Glomerular visceral epithelial cell (primary cell): ENCODE data around the gene PSG2.
"Not testable (repeated sequence)": the region's sequence is repeated elsewhere in the genome, so short reads cannot be mapped to it uniquely, and the experiment has no call there.

ENCODE experiments used
- DNase-seq: peaks from one replicate; pipeline ENCODE4 v3.0.0-alpha.2; 2016; ENCODE audit errors: extremely low spot score

The PSG2 gene

GRCh38 chr19:43077881-43078280, 4.6 kb downstream of the PSG2 start:
- peak; percentile 61 for DNase-seq

- not testable (repeated sequence) for DNase-seq
Measured at GRCh38 chr19:43062418-43062817, 20.1 kb downstream of the PSG2 start.

DNA sequence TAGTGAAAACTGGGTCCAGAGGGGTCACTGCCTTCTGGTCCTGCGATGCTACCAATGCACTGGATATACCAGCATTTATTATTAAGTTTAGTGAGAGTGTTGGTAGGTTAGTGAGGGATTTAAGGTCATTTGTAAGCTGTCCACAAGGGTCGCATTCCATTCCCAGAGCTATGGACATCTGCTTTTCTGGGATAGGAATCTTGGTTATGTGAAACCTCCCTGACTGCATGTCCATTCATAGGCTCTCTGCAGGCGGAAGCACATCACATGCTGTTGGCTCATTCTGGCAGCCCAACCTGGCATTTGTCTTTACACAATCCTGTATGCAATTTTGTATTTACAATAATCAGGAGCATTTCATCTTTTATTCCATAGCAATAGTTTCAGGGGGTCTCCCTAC, 21.2 kb downstream of the PSG2 start:
- not testable (repeated sequence) for DNase-seq

GRCh38 chr19:43060254-43060653, 22.2 kb downstream of the PSG2 start:
- DNase-seq, result not testable (repeated sequence)

GRCh38 chr19:43059482-43059881, 23.0 kb downstream of the PSG2 start:
- DNase-seq, result not testable (repeated sequence)

DNA sequence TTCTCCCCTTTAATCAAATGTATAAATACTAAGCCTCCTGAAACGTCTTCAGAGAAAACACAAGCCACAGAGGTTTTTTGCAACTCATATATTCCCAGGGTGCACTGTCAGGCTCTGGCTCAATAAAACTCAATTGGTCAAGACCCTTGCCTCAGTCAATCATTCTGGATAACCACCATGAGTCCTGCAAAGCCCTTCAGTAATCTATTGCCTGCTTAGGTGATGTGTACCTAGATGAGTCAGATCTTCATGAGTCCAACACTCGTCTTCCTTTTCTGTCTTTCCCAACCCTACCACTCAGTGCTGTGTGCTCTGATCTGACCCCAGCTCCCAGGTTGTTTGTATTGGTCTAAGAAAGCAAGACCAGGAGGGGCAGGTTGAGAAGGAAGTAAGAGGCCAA, 24.1 kb downstream of the PSG2 start:
- not testable (repeated sequence) for DNase-seq

DNA sequence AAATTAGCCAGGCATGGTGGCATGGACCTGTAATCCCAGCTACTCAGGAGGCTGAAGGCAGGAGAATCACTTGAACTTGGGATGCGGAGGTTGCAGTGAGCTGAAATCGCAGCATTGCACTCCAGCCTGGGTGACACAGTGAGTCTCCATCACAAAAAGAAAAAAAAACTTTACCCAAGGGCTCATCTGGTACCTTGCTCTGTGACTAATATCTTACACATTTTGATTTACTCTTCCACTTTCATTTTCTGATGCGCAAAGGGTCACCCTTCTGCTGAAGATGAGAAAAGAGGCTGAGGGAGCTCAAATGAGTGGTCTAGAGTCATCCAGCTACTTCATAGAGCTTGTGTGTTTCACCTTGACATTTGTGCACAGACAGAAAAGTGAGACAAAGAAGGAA, 34.5 kb downstream of the PSG2 start:
- DNase-seq, result not testable (repeated sequence)

DNA sequence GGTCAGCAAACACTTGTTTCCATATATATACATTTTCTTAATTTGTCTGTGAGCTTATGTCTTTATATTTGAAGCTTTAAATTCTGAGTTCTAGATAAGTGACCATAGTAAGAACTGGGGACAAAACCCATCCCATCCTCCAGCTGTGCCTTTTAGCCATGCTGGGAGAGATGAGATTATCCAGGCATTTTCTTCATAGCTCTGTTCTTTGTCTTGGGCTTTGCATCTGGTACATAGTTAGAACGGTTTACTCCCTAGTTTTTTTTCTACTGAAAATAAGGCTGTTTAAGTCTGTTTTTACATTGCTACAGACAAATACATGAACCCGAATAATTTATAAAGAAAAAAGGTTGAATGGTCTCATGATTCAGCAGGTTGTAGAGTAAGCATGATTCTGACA, 35.9 kb downstream of the PSG2 start:
- DNase-seq, result not testable (repeated sequence)

GRCh38 chr19:43043492-43044180, 38.9 kb downstream of the PSG2 start:
- DNase-seq, result not testable (repeated sequence)

DNA sequence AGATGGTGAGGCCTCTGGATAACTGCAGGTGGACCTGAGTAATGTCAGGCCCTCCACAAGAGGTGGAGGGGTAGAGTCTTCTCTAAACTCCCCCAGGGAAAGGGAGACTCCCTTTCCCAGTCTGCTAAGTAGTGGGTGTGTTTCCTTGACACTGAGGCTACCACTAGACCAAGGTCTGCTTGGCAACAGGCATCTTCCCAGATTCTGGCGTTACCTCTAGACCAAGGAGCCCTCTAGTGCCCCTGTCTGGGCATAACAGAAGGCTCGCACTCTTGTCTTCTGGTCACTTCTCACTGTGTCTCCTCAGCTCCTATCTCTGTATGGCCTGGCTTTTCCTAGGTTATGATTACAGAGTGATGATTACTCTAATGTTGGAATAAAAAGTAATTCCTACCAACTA, 50.9 kb downstream of the PSG2 start:
- DNase-seq, result peak; percentile 53

- DNase-seq, result no peak
Measured at GRCh38 chr19:43028866-43029265, 53.6 kb downstream of the PSG2 start.

GRCh38 chr19:43027985-43028384, 54.5 kb downstream of the PSG2 start:
- DNase-seq, result not testable (repeated sequence)

DNA sequence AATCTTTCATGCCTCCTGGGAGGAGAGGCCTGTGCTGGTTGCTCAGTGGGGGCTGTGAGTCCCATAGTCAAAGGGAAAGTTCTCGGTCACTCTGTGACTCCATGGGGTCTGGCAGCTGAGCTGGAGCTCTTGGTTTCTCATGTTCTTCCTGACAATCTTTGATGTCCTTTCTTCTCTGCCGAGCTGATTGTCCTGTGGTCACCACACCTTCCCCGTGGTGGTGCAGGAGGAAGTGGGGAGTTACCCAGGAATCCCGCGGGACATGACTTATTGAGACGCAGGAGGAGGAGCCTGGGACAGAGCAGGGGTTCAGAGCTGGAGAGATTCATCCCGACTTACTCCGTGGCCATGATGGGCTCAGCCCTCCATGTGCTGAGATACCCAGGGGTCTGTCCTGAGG, 55.4 kb downstream of the PSG2 start:
- DNase-seq, result not testable (repeated sequence)

DNA sequence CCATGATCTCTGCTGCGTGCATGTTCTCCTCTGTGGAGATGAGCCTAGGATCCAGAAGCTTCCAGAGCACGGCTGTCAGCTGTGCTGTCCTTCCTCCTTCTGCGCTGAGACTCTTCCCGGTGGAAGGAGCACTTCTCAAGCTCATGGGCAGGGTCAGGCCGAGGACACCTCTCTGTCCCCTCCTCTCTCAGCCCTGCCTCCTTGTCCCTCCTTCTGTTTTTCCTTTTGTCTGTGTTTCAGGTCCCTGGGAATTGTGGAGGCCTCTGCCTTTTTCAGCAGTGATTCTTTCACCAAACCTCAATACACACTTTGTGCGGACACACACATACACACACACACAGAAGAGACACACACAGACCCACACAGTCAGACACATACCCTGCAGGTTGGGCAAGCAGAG, 56.1 kb downstream of the PSG2 start, which contains the start of gene PSG11:
TSS of gene PSG11 (minus strand) at position 101 of the 400 bp plus-strand sequence. CDS start at position 4, 97 bp downstream.
- DNase-seq, result not testable (repeated sequence)

DNA sequence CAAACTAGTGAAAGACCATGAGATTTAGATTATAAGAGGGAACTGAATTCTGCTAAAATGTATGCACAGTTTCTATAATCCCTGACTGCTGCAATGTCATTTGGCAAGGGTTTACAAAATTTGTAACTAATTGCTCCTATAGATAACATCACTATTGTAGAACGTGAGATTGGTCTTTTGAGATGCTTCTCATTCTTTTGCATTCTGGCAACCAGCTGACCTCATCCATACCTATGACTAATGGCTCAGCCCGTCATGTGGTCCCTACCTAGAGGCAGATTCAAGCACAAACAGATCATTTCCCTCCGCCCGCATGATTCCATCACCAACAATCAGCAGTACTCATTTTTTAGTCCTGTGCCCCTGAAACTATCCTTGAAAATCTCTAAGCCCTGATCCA, 60.4 kb downstream of the PSG2 start:
- DNase-seq, result peak; percentile 87

DNA sequence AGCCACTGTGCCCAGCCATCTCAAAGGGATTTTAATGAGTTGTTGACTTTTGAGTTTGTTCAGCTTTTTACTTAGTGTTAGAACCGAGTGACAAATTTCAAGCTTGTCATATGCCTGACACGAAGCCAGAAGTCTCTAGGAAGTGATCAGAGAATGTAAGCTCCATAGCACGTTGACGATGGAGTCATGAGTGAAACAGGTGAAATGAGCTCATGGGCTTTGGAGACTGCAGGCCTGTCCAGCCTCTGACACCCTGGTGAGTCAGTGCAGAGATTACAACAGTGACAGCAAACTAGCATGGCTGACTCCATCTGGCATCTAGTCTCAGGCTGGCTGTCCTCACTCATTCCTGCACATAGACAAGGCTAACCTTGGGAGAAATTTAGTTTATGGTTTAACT, 60.9 kb downstream of the PSG2 start:
- peak; percentile 89 for DNase-seq

DNA sequence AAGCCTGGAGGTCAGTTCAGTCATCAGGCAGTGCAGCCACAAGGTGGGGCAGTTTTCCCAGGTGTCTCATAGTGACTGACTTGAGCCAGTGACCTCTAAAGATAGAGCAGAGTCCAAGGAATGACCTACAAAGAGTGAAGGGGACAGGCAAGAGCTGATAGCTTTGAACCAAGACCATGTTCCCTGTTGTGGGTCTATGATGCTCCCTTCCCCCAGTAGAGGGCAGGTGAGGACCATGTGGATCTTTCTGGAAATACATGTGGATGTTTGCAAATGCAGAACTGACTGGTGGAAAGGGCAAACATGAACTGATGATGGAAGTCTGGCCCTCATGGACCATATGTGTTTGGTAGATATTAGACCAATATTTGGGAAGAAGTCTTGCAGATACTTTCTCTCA, 62.9 kb downstream of the PSG2 start:
- peak; percentile 25 for DNase-seq
